DMS153 treated with DMSO at 0.1 percent for 48 hours (cell line): ENCODE data around the gene CHMP4A.

Experiments used
- DNase-seq: peaks from one replicate; lab custom pipeline; 2025; ENCODE audit not compliant: unreplicated experiment; lab: John Stamatoyannopoulos, UW

The CHMP4A gene, protein sequence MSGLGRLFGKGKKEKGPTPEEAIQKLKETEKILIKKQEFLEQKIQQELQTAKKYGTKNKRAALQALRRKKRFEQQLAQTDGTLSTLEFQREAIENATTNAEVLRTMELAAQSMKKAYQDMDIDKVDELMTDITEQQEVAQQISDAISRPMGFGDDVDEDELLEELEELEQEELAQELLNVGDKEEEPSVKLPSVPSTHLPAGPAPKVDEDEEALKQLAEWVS

DNA sequence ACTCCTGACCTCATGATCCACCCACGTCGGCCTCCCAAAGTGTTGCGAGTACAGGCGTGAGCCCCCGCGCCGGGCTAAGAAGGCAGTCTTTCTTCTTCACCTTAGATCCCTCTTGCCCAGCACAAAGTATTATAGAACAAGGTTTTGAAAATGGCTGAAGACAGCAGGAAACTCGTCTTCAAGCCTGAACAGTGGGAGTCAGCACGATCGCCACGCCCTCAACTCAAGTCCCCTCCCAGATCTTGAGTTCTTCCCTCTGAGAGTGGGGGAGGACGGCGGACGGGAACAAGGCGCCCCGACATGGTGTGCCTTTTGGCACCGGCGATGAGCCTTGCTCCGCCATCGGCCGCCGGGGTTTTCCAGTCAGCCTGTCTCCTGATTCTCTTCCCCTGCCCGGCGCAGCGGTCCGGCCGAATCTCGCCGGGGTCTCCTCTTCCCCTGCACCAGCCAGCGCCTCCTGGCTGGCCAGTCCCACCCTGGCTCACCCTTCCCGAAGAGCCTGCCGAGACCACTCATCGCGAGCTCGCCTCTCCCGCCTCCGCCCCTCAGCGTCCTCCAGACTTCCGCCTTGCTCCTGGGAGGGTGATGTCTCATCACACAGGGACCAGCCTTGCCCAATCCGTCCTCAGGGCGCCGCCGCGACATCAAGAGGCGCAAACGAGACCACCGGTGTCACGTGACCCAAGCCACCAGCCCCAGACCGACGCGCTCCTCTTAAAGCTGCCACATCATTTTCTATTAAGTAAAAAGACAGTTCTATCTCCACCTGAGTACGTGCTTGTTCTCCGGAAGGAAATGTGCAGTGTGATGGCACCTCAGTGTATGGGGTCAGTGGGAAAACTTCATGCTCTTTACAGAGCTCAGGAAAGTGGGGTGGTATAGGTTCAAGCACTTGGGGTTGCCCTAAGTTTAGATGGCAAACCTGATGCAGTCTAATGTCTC, at the start of gene CHMP4A:
CHMP4A (minus strand) TSS at position 565 of the 942 bp plus-strand sequence; CDS start at position 516, 49 bp downstream.
- DNase-seq: peak; percentile 67

DNA sequence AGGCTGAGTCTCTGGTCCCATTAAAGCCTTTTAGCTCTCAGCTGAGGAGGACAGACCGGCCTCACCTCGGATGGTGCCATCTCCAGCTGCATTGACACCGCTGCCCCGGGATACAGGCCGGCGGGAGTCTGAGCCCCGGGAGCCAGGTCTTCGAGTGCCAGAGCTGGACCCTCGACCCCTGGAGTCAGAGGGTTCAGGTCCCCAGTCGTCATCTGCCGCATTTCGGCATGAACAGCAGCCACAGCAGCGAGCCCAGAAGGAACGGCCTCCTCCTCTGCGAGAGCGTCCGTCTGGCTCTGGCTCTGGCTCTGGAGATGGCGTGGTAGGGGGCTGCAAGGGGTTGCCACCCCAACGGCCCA, 48.7 kb upstream of the CHMP4A start:
- no peak for DNase-seq

DNA sequence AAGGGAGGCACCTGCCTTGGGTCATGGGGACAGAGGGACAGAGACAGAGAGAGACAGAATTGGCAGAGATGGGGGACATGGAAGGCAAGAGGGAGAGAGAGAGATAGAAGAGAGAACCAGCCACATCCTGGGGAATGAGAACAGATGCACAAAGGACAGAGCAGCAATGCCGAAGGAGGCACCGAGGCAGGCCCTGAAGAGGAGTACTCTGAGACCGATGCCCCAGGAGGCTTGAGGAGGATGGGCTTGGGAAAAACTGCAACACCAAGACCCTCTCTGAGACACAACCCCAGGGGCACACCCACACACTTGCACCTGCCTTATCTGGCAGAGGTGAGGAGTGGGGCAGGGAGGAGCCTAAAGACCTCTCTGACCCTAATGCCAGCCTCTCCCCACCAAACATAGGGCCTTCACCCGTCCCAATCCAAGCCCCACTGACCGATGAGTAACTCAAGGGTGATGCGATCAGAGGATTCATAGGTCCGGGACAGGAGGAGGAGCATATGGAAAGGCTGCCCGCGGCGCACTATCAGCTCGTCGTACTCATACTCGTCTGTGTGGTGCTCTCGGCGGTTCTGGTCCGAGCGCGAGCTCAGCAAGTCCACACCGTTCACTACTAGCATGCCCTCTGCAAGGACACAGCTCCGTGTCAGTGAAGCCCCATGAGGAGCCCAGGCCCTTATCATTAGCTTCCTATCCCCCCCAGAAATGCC, 48.1 kb upstream of the CHMP4A start:
- no peak for DNase-seq

DNA sequence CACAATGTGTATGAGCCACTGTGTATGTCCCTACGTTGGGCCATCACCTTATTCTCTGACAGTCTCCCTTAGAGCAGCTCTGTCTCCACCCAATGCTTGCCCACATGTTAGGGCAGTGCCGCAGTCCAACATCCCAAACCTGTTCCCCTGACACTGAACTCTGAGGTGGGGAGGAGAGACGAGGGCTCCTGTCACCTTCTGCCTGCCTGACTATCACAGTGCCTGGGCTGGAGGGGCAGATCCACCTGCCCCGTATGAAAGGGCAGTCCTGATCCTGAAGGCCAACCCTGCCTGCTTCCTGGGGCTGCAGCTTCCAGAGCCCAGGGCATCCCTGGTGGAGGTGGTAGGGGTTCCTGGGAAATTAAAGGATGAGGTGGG, 47.5 kb upstream of the CHMP4A start:
- DNase-seq: no peak

DNA sequence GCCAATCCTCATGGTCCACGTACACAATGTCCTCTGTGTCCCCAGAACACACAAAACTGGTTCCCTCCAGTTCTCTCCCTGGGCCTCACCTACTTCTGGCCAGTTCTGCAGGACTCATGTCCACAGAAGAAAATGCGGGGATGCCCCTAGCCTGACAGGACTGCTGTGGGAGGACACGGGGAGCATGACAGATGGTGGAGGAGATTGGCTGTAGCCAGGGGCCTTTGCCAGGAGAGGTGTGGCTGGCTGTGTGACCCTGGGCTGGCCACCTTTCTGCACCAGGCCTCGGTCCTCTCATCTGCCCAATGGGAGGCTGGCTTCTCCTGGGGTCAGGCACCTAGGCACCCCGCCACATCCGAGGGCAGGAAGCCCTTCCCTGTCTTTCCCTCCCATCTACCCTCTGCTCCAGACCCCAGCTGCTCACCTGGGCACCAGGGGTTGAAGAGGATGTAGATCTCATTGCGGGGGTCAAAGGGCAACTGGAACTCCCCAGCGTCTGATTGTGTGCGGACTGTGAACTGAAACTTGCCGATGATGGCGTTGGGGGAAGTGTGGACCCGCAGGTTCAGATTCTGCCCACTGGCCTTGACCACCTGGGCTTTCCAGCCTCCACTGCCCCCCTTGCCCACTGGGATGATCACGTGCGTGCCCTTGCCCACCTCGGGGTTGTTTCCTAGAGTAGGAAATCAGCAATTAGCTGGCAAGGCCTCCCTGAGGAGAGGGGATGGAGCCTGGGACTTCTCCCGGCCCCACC, 46.9 kb upstream of the CHMP4A start:
- DNase-seq: no peak

DNA sequence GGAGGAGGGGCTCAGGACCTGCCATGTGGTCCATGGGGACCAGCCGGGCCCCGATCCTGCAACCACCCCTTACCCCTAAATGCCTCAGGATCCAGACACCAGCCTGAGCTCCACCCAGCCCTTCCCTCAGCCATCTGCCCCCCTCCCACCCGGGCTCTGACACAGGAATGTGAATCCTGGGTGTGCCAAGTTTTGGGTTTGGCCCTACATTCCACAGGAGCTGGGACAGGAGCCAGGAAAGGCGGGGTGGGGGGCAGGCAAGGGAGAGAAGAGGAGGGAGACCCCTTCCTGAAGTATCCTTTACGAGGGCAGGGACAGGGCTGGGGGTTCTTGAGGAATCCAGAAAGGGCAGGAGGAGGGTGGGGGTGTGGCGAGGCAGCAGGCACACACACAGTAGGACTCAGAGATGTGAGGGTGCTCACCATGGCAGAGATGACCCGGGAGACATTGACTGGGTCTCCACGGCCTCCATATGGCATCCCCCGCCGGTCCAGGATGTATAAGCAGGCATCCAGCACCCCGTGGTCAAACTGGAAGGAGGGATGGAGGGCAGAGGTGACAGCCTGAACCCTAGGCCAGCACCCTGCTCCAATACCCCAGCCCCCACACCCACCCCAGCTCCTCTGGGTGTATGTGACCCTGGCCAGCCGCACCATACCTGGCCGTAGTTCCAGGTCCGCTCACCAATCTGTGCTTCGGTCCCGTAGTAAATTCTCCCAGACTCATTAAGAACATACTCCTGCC, 46.2 kb upstream of the CHMP4A start:
- DNase-seq: no peak

DNA sequence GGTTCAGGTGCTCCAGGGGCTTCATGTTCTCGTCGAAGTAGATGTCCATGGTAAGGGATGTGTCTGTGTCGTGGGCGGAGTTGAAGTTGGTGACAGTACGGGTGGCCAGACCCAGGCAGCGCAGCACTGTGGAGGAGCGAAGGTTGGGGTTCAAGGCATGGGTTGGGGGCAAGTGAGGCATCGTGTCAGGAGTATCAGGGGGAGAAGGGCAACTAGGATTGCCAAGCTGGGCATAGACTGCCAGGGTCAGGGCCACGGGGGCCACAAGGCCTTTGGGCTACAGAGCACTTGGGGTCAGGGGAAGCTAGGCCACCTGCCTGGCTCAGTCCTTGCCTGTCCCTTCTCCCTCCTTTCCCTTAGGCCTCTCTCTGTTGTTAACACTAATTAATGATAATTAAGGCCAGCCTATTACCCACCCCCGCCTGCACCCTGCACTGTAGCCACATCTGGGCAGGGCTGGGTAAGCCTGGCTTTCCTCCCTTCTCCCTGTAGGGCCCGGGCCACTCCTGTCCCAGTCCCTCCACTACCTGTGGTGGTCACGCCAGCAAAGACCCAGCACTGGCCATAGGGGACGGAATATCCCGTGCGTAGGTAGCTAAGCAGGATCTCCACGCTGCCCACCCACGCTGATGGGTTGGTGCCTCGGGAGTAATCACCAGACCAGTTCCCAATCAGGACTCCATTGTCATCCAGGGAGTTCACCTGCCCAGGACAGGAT, 45.4 kb upstream of the CHMP4A start:
- no peak for DNase-seq

DNA sequence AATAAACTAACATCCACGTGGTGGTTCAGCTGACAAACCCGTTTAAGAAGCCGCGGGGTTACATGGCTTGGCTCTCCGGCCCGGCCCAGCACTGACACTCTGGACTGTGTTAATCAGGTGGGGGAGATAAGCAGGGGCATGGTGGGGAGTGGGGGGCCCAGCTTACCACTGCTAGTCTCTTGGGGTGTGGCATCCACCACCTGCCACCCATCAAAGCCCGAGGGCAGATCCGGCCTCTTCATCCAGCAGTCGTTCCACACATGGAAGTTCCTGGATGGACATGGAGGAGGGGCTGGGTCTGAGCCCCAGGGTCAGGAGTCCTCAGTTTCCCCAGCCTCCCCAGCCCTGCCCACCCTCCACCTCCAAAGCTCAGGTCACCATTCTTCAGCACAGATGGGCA, 44.8 kb upstream of the CHMP4A start:
- DNase-seq: no peak

DNA sequence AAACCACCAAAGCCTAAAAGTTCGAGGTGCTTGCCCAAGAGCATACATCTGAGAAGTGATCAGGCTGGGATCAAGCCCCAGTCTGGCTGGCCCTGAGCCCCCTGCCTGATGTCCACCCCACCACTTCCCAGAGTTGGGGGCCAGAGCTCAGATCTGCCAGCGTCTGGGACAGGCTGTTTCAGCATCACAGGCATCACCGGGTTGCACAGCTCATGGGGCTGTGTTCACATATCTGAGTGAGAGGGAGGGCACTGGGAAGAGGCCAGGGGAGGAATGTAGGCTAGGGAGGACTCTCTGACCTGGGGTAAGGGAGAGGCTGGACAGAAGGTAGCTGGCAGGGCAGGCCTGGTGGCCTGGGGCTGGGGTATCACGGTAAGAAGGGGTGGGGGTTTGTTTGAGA, 43.7 kb upstream of the CHMP4A start:
- DNase-seq: no peak

DNA sequence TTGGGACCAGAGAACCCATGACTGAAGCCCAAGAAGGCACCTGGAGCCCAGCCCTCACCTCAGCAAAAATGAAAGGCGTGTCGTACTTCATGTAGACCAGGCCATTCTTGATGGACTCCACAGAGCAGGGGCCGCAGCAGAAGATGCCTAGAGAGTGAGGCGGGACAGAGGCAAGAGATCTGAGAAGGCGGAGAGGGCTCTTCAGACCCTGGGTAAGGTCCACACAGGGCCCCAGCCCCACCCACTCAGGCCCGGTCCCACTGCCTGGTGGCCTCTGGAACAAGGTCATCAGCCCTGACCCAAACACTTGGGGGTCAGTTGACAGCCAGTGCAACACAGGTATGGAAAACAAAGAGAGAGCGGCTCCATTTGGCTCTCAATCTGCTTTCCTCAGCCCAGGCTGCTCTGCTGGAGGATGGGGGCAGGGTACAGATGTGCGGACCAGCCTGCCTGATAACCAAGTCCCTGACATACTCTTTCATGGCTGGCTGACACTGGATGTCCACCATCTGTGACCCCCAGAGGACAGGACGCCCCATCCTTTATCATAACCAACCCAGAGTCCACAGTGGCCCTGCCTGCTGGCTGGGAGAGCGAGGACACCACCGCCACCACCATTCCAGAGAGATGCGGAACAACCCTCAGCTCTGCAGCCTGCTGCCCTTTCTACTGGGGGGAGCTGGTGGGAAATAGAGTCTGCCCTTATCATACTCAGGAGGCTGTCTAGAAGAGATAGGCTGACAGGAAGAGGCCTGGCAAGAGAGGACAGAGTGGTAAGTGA, 42.8 kb upstream of the CHMP4A start:
- DNase-seq: no peak

DNA sequence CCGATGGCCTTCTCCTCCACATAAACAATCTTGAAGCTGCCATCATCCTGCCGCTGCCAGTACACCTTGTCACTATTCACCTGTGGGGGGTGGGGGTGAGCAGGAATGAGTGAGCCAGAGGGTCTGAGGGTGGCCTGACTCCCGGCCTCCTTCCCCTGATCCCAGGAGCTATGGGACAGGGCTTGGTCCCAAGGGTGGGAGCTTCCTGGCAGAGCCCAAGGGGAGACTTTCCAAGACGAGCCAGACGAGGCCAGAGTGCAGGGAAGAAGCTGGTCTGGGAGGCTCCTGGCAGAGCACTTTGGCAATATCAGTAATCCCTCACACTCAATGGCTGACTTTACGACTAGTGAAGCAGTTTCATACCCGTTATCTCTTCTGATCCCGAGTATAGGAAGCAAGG, 42.1 kb upstream of the CHMP4A start:
- DNase-seq: no peak

DNA sequence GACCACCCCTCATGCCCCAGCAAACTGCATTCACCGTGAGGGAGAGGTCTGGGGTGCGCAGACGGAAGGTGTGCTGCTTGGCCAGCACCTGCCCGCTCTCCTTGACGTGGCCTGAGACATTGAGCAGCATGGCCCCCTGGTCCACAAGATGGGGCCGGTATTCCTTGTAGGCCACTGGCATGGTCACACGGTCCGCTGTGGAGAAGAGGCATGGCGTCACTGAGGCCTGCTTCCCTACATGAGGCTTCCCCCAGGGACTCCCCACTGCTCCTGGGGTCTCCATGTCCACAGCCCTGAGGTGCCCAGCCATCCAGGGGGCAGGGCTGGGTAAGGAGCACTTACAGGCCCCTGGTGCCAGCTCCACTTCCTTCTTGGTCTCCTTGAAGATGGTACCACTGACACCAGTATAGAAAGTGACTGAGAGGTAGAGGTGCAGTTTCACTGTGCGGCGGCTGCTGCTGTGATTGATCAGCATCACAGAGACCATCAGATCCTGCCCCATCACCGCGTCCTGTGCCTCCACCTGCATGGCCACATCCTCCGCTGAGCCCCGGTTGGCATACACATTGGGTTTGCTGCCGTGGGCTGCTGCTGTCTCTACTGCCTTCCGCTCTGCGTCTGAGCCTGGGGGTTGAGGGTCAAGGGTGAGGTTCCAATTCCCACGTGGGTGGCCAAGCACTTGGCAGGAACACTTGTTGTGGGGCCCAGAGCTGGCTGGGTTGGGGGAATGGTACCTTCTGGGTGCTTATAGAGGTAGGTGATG, 41.5 kb upstream of the CHMP4A start:
- no peak for DNase-seq

DNA sequence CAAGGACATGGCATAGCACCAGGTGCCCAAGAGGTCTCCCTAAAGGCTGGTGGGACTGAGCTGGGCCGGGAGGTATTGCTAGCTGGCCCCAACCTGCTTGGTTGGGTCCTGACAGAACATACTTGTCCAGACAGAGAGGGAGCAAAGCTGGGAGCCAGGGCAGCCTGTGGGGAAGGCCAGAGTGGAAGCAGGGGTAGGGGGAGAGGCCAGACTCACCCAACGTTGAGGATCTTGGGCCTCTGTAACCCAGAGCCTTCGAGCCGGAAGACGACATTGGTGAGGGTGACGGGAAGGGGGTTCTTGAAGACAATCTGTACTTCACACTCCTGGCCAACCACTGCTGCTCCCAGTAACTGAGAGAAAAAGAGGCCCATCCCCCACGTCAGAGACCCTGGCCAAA, 40.6 kb upstream of the CHMP4A start:
- DNase-seq: no peak

DNA sequence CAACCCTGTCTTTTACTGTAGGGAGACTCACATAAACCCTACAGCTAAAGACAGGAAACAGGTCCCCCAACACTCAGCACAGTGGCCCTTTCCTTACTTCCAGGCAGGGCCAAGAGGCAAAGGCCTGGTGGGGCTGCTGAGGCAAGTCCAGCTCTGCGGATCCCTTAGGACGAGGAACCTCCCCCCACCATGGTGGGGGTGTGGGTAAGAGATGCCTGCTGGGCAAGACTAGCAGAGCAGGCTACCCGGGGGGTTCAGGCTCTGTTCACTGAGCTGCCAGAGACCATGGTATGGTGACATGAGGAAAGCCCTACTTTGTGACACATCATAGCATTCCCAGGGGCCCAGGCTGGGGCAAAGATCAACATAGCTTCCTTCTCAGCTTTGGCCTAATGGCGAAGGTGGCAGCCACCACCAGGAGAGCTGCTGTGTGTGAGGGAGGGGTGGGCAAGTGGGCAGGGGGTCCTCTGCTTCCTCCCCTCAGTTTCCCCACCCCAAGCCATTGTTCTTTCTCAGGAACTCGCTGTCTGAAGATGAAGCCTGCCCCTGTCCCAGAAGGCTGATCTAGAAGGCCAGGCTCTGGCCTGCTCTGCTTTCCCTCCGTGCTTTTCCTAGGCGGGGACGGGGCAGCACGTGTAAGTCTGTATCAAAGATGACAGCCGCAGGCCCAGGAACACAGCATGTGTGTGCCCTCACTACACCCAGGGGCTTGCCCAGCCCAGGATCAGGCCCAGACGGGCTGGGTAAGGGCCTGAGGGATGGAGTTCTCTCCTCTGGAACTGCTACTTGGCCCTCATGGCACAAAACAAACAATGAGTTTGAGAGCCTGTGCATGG, 39.2 kb upstream of the CHMP4A start:
- no peak for DNase-seq

DNA sequence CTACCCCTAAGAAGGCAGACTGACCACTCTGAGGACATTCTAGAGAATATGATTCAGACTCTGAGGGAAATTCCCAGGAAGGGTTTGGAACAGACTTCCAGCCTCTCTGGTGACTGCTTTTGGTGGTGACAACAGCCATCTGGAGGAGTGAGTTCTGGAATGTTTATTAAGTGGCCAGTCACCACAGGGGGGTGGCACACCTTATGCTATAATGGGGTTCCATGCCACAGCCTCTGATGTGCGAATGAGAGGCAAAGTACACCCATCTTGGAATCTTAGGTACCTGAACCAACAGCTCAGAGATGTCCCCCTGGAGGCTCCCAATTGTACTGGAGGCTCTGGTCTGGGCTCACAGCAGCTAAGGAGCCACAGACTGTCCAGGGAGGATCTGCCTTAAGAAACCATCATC, 38.6 kb upstream of the CHMP4A start:
- DNase-seq: no peak

DNA sequence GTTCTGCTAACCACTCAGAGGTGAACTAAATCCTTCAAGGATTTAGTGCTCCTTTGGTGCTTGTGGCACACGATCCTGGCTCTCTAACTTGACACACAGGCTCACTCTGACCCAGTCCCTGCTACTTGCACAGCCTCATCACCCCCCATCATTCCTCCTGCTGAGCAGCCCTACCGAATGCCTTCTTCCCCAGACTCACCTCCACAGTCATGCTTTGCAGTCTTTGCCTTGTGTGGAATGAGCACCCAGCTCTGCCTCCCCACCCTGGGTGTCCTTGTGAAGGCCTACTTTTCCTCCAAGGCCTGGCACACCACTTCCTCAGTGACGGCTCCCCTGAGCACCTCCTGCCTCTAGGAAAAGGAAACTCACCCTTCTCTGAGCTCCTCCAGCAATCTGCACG, 37.1 kb upstream of the CHMP4A start:
- DNase-seq: no peak

DNA sequence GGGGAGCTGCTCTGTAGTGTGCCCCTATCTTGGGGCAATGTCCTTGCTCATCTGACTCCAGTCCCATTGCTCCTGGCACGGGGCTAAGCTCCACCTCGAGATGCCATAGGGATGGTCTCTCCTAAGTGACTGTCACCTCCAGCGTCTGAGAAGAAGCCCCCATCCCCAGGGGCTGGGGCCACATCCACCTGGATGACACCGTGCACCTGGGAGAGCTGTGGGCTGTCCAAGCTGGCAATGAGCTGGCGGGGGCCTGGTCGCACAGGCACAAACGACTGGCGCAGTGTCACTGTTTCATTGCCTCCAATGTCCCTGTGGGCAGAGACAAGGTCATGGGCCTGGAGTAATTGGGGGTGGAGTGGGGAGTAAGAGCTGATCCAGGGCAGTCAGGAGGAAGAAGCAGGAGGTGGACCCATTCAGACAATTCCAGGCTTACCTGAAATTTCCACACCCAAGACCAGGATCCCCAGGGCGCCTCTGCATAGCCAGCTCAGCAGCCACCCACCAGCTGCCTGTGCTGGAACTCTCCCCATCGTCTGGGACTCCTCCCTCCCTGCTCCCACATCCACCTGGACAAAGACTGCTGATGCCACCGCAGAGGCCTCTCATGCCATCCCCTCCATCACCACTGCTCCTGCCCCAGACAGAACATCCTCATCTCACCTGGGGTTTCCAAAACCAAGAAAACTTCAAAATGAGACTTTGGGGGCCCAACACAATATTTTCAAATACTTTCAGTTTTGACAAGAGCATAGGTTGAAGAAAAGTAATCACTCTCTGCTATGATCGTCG, 36.1 kb upstream of the CHMP4A start:
- DNase-seq: no peak
